ENCODE data around the gene TAGAP. TPM values are rescaled to one million over a fixed set of nuclear protein-coding genes. Genes with fewer than 3 reads are reported as not detected.
A peak's percentile ranks its signal among the peaks of the same experiment; 100 is the strongest.
"Not testable (repeated sequence)": the region's sequence is repeated elsewhere in the genome, so short reads cannot be mapped to it uniquely, and the experiment has no call there.

The TAGAP gene
- total RNA-seq, 2 experiments from 2014 or later, result 245 to 261 TPM

DNA sequence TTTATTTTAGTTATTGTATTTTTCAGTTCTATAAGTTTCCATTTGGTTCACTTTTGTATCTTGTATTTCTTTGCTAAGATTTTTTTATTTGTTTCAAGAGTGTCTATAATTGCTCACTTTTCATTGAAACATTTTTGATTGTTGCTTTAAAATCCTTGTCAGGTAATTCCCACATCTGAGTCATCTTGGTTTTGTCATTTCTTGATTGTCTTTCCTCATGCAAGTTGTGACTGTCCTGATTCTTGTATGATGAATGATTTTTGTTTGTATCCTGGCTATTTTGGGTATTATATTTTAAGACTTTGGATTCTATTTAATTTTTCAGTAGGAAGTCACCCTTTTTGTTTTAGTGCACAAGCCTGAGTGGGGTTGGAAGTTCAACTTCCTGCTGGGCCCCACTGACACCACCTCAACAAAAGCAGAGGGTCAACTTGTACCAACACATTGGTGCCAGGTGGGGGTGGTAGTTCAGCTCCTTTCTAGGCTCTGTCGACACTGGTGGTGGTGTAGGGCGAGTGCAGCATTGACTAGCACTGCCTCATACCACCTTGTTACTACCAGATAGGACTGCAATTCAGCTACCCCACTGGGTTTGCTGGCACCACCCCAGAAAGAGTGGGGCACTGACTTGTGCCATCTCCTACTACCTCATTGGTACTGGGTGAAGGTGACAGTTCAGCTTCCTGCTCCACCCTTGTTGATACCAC is 53.6 kb downstream of the TAGAP start:
- POLR2A ChIA-PET, result no interaction called here
- CTCF ChIA-PET, result interaction anchor here (0.7 kb wide), 1 partner anchor 9 kb away, joined by 4 read pairs; the partner anchor contains the start of gene RSPH3
- Mint-ChIP-seq H3K36me3 (ENCODE audit: low read depth) (peaks cover 5% of the 10 kb centered on the region), H3K27me3 (no peaks in the 10 kb centered on the region), H3K4me3 (no peak overlapping the region), H3K27ac (no peak overlapping the region), H3K9me3 (peaks cover 6% of the 10 kb centered on the region), H3K4me1 (ENCODE audit: low read depth) (peaks cover 4% of the 10 kb centered on the region)
- ATAC-seq (ENCODE audit: poor library complexity) (no peak), DNase-seq (peak in 2 of 14 experiments; percentile 5 to 18)
- Histone ChIP-seq H3K27me3 (ENCODE audit: control insufficient read depth in 1 of 2, insufficient read depth in 2 of 2, low read length in 2 of 2) (no peaks in the 10 kb centered on the region), H3K27ac (ENCODE audit: low read depth in 1 of 2, low read length in 2 of 2) (no peak overlapping the region), H3K4me3 (ENCODE audit: low read length) (no peak overlapping the region), H3K4me1 (ENCODE audit: insufficient read depth, low read length) (peaks cover 5% of the 10 kb centered on the region), H3K36me3 (ENCODE audit: insufficient read depth, low read length) (no peaks in the 10 kb centered on the region), H3K9me3 (ENCODE audit: control insufficient read depth in 1 of 2, insufficient read depth in 1 of 2, low read length in 2 of 2) (peaks cover 4 to 11% of the 10 kb centered on the region in 2 experiments)
- TF ChIP-seq, protein P1, sequence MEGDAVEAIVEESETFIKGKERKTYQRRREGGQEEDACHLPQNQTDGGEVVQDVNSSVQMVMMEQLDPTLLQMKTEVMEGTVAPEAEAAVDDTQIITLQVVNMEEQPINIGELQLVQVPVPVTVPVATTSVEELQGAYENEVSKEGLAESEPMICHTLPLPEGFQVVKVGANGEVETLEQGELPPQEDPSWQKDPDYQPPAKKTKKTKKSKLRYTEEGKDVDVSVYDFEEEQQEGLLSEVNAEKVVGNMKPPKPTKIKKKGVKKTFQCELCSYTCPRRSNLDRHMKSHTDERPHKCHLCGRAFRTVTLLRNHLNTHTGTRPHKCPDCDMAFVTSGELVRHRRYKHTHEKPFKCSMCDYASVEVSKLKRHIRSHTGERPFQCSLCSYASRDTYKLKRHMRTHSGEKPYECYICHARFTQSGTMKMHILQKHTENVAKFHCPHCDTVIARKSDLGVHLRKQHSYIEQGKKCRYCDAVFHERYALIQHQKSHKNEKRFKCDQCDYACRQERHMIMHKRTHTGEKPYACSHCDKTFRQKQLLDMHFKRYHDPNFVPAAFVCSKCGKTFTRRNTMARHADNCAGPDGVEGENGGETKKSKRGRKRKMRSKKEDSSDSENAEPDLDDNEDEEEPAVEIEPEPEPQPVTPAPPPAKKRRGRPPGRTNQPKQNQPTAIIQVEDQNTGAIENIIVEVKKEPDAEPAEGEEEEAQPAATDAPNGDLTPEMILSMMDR (IDR thresholded peaks at IDR 0.05), result no peak
- intact Hi-C loops (cut with DNase I, micrococcal nuclease), result loop anchor here in 1 of 2 experiments (10.0 kb wide), 1 partner anchor 756 kb away; no protein-coding TSS in a partner anchor

DNA sequence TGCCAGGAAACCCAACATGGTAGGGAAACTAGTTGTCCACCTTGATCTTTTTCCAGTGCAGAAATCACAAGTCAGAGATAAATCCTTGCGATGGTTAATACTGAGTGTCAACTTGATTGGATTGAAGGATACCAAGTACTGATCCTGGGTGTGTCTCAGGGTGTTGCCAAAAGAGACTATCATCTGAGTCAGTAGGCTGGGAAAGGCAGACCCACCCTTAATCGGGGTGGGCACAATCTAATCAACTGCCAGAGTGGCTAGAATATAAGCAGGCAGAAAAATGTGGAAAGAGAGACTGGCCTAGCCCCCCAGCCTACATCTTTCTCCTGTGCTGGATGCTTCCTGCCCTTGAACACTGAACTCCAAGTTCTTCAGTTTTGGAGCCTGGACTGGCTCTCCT is 55.1 kb downstream of the TAGAP start:
- peaks cover 4 to 11% of the 10 kb centered on the region in 2 experiments for H3K9me3 ChIP-seq (ENCODE audit: control insufficient read depth in 1 of 2, insufficient read depth in 1 of 2, low read length in 2 of 2)
- H3K36me3 ChIP-seq (ENCODE audit: insufficient read depth, low read length); DNase-seq; H3K27ac Mint-ChIP-seq; H3K27ac ChIP-seq (ENCODE audit: low read depth in 1 of 2, low read length in 2 of 2); H3K4me1 ChIP-seq (ENCODE audit: insufficient read depth, low read length); H3K36me3 Mint-ChIP-seq (ENCODE audit: low read depth); H3K4me3 Mint-ChIP-seq; H3K4me1 Mint-ChIP-seq (ENCODE audit: low read depth); H3K4me3 ChIP-seq (ENCODE audit: low read length); ATAC-seq (ENCODE audit: poor library complexity); POLR2A ChIA-PET; H3K27me3 ChIP-seq (ENCODE audit: control insufficient read depth in 1 of 2, insufficient read depth in 2 of 2, low read length in 2 of 2); H3K9me3 Mint-ChIP-seq; H3K27me3 Mint-ChIP-seq: not testable (repeated sequence)
- intact Hi-C loops (cut with DNase I, micrococcal nuclease), result loop anchor here in 1 of 2 experiments (10.0 kb wide), 1 partner anchor 755 kb away; no protein-coding TSS in a partner anchor
- CTCF ChIA-PET, result interaction anchor here (1.2 kb wide), 1 partner anchor 145 kb away, joined by 4 read pairs; no protein-coding TSS in a partner anchor

DNA sequence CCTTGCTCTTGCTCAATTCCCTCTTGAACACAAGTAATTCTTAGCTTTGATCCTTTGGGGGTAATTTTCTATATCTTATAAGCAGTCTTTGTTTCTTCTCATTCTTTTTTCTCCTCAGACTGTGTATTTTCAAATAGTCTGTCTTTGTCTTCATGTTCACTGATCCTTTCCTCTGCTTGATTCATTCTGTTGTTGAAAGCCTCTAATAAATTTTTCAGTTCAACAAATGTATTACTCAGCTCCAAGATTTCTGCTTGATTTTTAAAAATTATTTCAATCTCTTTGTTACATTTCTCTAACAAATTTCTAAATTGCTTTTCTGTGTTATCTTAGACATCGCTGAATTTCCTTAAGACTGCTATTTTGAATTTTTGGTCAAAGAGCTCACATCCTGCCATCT is 56.3 kb downstream of the TAGAP start:
- H3K27ac Mint-ChIP-seq, result no peak overlapping the region
- DNase-seq (no peak), ATAC-seq (ENCODE audit: poor library complexity) (no peak)
- H3K27me3 Mint-ChIP-seq, result no peaks in the 10 kb centered on the region
- H3K36me3 ChIP-seq (ENCODE audit: insufficient read depth, low read length), result no peaks in the 10 kb centered on the region
- TF ChIP-seq, protein P1 (IDR thresholded peaks at IDR 0.05), result no peak
- peaks cover 5% of the 10 kb centered on the region for H3K4me1 ChIP-seq (ENCODE audit: insufficient read depth, low read length)
- peaks cover 6% of the 10 kb centered on the region for H3K9me3 Mint-ChIP-seq
- peaks cover 5% of the 10 kb centered on the region for H3K36me3 Mint-ChIP-seq (ENCODE audit: low read depth)
- H3K27ac ChIP-seq (ENCODE audit: low read depth in 1 of 2, low read length in 2 of 2), result no peak overlapping the region
- intact Hi-C loops (cut with DNase I, micrococcal nuclease), result no loop called here
- POLR2A ChIA-PET, result no interaction called here
- H3K4me3 Mint-ChIP-seq, result no peak overlapping the region
- no peak overlapping the region for H3K4me3 ChIP-seq (ENCODE audit: low read length)
- no peaks in the 10 kb centered on the region for H3K27me3 ChIP-seq (ENCODE audit: control insufficient read depth in 1 of 2, insufficient read depth in 2 of 2, low read length in 2 of 2)
- CTCF ChIA-PET, result interaction anchor here (0.9 kb wide), 2 partner anchors 11 to 195 kb away, joined by 3 read pairs; partner anchors contain the start of gene RSPH3
- peaks cover 4 to 11% of the 10 kb centered on the region in 2 experiments for H3K9me3 ChIP-seq (ENCODE audit: control insufficient read depth in 1 of 2, insufficient read depth in 1 of 2, low read length in 2 of 2)
- H3K4me1 Mint-ChIP-seq (ENCODE audit: low read depth), result peaks cover 4% of the 10 kb centered on the region

Data from CD4-positive, alpha-beta T cell (primary cell).